GM12878 (cell line): ENCODE data around the gene CTCFL. TPM values are rescaled to one million over a fixed set of nuclear protein-coding genes. Genes with fewer than 3 reads are reported as not detected.

ENCODE experiments used
- ATAC-seq: fragments of 200-7000 bp; cut with Tn5 transposase; 3 replicates; pipeline ENCODE4 v1.9.1; 2020; ENCODE audit warnings: mild to moderate bottlenecking, moderate library complexity
- BruUV-seq: library from RNA; stranded (reverse); fragments of 400-500 nt; replicated peaks from 2 replicates; lab custom pipeline; 2021; lab: Mats Ljungman, UMichigan
- CTCF ChIA-PET: fragments of 300-600 bp; sonication (Branson Sonifier 250); formaldehyde crosslinking; extraction: SDS; loops from one replicate; lab custom pipeline; 2021; ENCODE audit warnings: inconsistent platforms; lab: Yijun Ruan, JAX
- POLR2A ChIA-PET: fragments of 350-600 bp; formaldehyde crosslinking; extraction: SDS; loops from one replicate; lab custom pipeline; 2021; ENCODE audit warnings: inconsistent platforms; lab: Charles Lee
- RAD21 ChIA-PET: fragments of 300-600 bp; sonication (Branson Sonifier 250); formaldehyde crosslinking; loops from one replicate; lab custom pipeline; 2023; ENCODE audit warnings: antibody characterized with exemption; ENCODE audit not compliant: unreplicated experiment; lab: Charles Lee
- SMC1A ChIA-PET: fragments of 300-600 bp; sonication (Branson Sonifier 250); formaldehyde crosslinking; loops from one replicate; lab custom pipeline; 2023; ENCODE audit not compliant: unreplicated experiment, uncharacterized antibody; lab: Charles Lee
- DNase-seq: peaks from one replicate; pipeline ENCODE4 v3.0.0-alpha.2; 2011; ENCODE audit warnings: low read depth, low spot score
- FAIRE-seq: peaks from 3 replicates; lab custom pipeline; 2011; peaks lifted over from hg19 to GRCh38; lab: Jason Lieb, UNC
- H2AFZ ChIP-seq: 2 replicates; pipeline ENCODE4 v1.6.0; 2011; ENCODE audit warnings: low read depth, low read length, control low read depth; ENCODE audit not compliant: control insufficient read depth
- H3K27ac ChIP-seq: 2 replicates; pipeline ENCODE4 v1.5.1; 2011; ENCODE audit warnings: control low read depth; ENCODE audit not compliant: control insufficient read depth, insufficient read depth
- H3K27me3 ChIP-seq, 2 experiments: replicated peaks in 1 of 2; 2 replicates each; pipeline versions ENCODE4 v1.6.0 to v1.6.1; 2011; ENCODE audit warnings: low read length in 1 of 2; ENCODE audit not compliant: control insufficient read depth in 2 of 2, insufficient read depth in 2 of 2
- H3K36me3 ChIP-seq, 2 experiments: 2 replicates each; pipeline ENCODE4 v1.5.1; 2011; ENCODE audit warnings: low read length in 1 of 2; ENCODE audit not compliant: control insufficient read depth in 2 of 2, insufficient read depth in 2 of 2
- H3K4me1 ChIP-seq: 2 replicates; pipeline ENCODE4 v1.6.1; 2011; ENCODE audit warnings: mild to moderate bottlenecking, low read length, moderate library complexity, mixed read lengths; ENCODE audit not compliant: control insufficient read depth, insufficient read depth
- H3K4me2 ChIP-seq: 2 replicates; pipeline ENCODE4 v1.6.0; 2011; ENCODE audit warnings: control low read depth; ENCODE audit not compliant: control insufficient read depth, insufficient read depth
- H3K4me3 ChIP-seq: fragments of 200-600 bp; sonication (generic); 2 replicates; pipeline ENCODE4 v1.5.1; 2016
- H3K79me2 ChIP-seq: 2 replicates; pipeline ENCODE4 v1.6.0; 2011; ENCODE audit warnings: low read length; ENCODE audit not compliant: control insufficient read depth, insufficient read depth
- H3K9ac ChIP-seq: 2 replicates; pipeline ENCODE4 v1.8.0; 2011; ENCODE audit warnings: low read length, control low read depth, mixed read lengths; ENCODE audit not compliant: control insufficient read depth, insufficient read depth
- H3K9me3 ChIP-seq: replicated peaks from 3 replicates; pipeline ENCODE4 v1.5.1; 2011; ENCODE audit warnings: mild to moderate bottlenecking, low read length; ENCODE audit not compliant: control insufficient read depth, insufficient read depth
- H4K20me1 ChIP-seq: 2 replicates; pipeline ENCODE4 v1.6.0; 2011; ENCODE audit not compliant: control insufficient read depth, insufficient read depth
- BMI1 ChIP-seq: fragments of 450-650 bp; IDR thresholded peaks from 2 replicates; pipeline ENCODE4 v1.6.1; 2016; ENCODE audit warnings: mild to moderate bottlenecking, moderate library complexity, borderline replicate concordance
- CTCF ChIP-seq, 3 experiments: IDR thresholded peaks in 2 of 3; conservative IDR thresholded peaks in 1 of 3; 2 replicates each; pipeline ENCODE4 v1.5.1; 2011; ENCODE audit warnings: low read depth in 3 of 3, low read length in 3 of 3, mild to moderate bottlenecking in 3 of 3, control low read depth in 2 of 3, moderate library complexity in 2 of 3, inconsistent platforms in 1 of 3, mixed read lengths in 1 of 3; ENCODE audit not compliant: control insufficient read depth in 2 of 3, insufficient read depth in 1 of 3; ENCODE audit errors: extremely low read depth in 1 of 3
- HCFC1 ChIP-seq: fragments of 150-350 bp; IDR thresholded peaks from 2 replicates; pipeline ENCODE4 v1.6.1; 2014; ENCODE audit warnings: low read length
- ZBTB11 ChIP-seq: fragments of 450-650 bp; formaldehyde crosslinking; IDR thresholded peaks from 2 replicates; pipeline ENCODE4 v1.5.0; 2022; ENCODE audit warnings: mild to moderate bottlenecking, missing genetic modification characterization
- ZNF274 ChIP-seq: IDR thresholded peaks from one replicate; pipeline ENCODE4 v1.8.0; 2011; ENCODE audit not compliant: insufficient read length, insufficient read depth
- WGBS: methylation state at CpG from one replicate; pipeline ENCODE4 v1.1.6; 2016; ENCODE audit warnings: low lambda C conversion rate; ENCODE audit not compliant: insufficient replicate concordance, insufficient coverage; ENCODE audit errors: missing lambda C conversion rate; 5-methylcytosine and 5-hydroxymethylcytosine counted together
- in situ Hi-C: fragments of 300-500 bp; cut with MboI; formaldehyde crosslinking; loops from 9 replicates; pipeline ENCODE4 v1.14.3; 2018; ENCODE audit warnings: mixed read lengths
- intact Hi-C: fragments of 100-400 bp; cut with micrococcal nuclease; formaldehyde crosslinking; loops from one replicate; pipeline ENCODE4 v1.14.2; 2022; ENCODE audit not compliant: unreplicated experiment
- polyA plus RNA-seq, 11 experiments: library from polyadenylated mRNA; depleted of rRNA in 4 of 11; unstranded in 6 of 11; stranded (reverse) in 5 of 11; fragments of >200 nt; fragmentation: Nextera tagmentation in 4 of 11; fragmentation: Illumina TruSeq in 1 of 11; extraction: Ambion mirVana in 4 of 11; extraction: Trizol in 1 of 11; gene quantifications; 1 replicate in 1 of 11; 2 replicates in 10 of 11; pipeline versions ENCODE4 v1.2.1 to v1.2.3, GENCODE V29; 2011 to 2016; ENCODE audit warnings: inconsistent platforms in 2 of 11, missing spikeins in 2 of 11, low read depth in 1 of 11
- total RNA-seq, 4 experiments: library from RNA; depleted of rRNA in 3 of 4; stranded (reverse); fragments of >200 nt in 3 of 4; fragmentation: Illumina TruSeq in 1 of 4; extraction: Trizol in 1 of 4; gene quantifications; 2 replicates each; pipeline versions ENCODE4 v1.2.1 to v1.2.3, GENCODE V29; 2013 to 2021

The CTCFL gene
- total and polyA plus RNA-seq, 10 of the 15 experiments (the other 5 are each of a cell fraction or from before 2014, with no cell fraction given): 0.06 to 0.20 (median 0.11) TPM; not detected in 4

- Histone ChIP-seq H3K27ac (no peak overlapping the region), H2AFZ (no peak overlapping the region), H3K9me3 (peaks cover 1% of the 10 kb centered on the region; the same call in 1 of the 3 replicates), H3K4me1 (peaks cover 49% of the 10 kb centered on the region), H3K27me3 (no peaks in the 10 kb centered on the region), H3K79me2 (no peaks in the 10 kb centered on the region), H3K4me2 (no peak overlapping the region), H4K20me1 (no peaks in the 10 kb centered on the region), H3K36me3 (no peaks in the 10 kb centered on the region), H3K9ac (no peak overlapping the region), H3K4me3 (no peak overlapping the region)
- in situ Hi-C loops: loop anchor here (10.0 kb wide), 1 partner anchor 984 kb away; no protein-coding TSS in a partner anchor
- DNase-seq (no peak), ATAC-seq (no peak), FAIRE-seq (no peak)
- ChIA-PET RAD21 (interaction anchor here (1.3 to 1.8 kb wide), 7 partner anchors 8 to 80 kb away, joined by 3 to 12 read pairs (median 7); partner anchors contain the start of gene RBM38), CTCF (interaction anchor here (0.8 to 1.8 kb wide), 5 partner anchors 10 to 70 kb away, joined by 4 to 7 read pairs (median 5); no protein-coding TSS in a partner anchor), POLR2A (interaction anchor here (0.6 to 1.2 kb wide), 5 partner anchors 12 to 80 kb away, joined by 3 to 6 read pairs (median 4); partner anchors contain the start of gene RBM38), SMC1A (interaction anchor here (0.8 to 6.4 kb wide), 9 partner anchors 7 to 78 kb away, joined by 3 to 49 read pairs (median 5); no protein-coding TSS in a partner anchor)
- intact Hi-C loops: no loop called here
- no TSS peak for BruUV-seq
- 85% methylated on average over 17 of the region's 18 CpGs for WGBS
- TF ChIP-seq HCFC1 (no peak), ZBTB11 (CRISPR knock-in tag) (no peak), CTCF (IDR thresholded peaks at IDR 0.05 in 2 of 3, conservative IDR thresholded peaks at IDR 0.05 in 1 of 3; ENCODE audit: control insufficient read depth in 2 of 3, extremely low read depth in 1 of 3, insufficient read depth in 1 of 3, low read depth in 3 of 3, low read length in 3 of 3) (no peak), BMI1 (no peak), ZNF274 (no peak)
These were observed 54.1 kb downstream of the CTCFL start for GRCh38 chr20:57470666-57471495.
